Measurements from ENCODE around the gene PTPRM. TPM values are rescaled to one million over a fixed set of nuclear protein-coding genes. Genes with fewer than 3 reads are reported as not detected.

PTPRM gene
- total RNA-seq, 1 experiment from 2014 or later: 6.2 TPM

- no peaks in the 10 kb centered on the region for H3K4me1 ChIP-seq (ENCODE audit: insufficient read depth, low read length)
- no peak overlapping the region for H3K27ac ChIP-seq (ENCODE audit: insufficient read length, low read depth, low read length)
- no peak overlapping the region for H3T11ph ChIP-seq (ENCODE audit: low read length)
- H3K4me3 Mint-ChIP-seq: no peak overlapping the region
- no peak overlapping the region for H4K5ac ChIP-seq (ENCODE audit: insufficient read length, low read depth, low read length)
- no peak overlapping the region for H3K9ac ChIP-seq (ENCODE audit: extremely low read depth, insufficient read length, low read length)
- H3K4ac ChIP-seq (ENCODE audit: low read depth, low read length): no peak overlapping the region
- H3K23ac ChIP-seq (ENCODE audit: insufficient read length, low read depth, low read length): no peak overlapping the region
- no peak overlapping the region for H4K91ac ChIP-seq (ENCODE audit: insufficient read length, low read depth, low read length)
- no peak overlapping the region for H3K4me2 ChIP-seq (ENCODE audit: insufficient read depth, insufficient read length, low read length)
- no peaks in the 10 kb centered on the region for H3K9me3 ChIP-seq (ENCODE audit: control insufficient read depth, low read depth, low read length)
- no CpG with 5 or more reads among the region's 1 CpG for WGBS (ENCODE audit: extremely low coverage, insufficient read length, low lambda C conversion rate)
- no peak overlapping the region for H3K56ac ChIP-seq (ENCODE audit: insufficient read length, low read depth, low read length)
- H3K18ac ChIP-seq (ENCODE audit: insufficient read length, low read depth, low read length): no peak overlapping the region
- H2BK20ac ChIP-seq (ENCODE audit: low read depth, low read length, poor library complexity, severe bottlenecking): no peak overlapping the region
- H2BK120ac ChIP-seq (ENCODE audit: low read depth, low read length, poor library complexity, severe bottlenecking): no peak overlapping the region
- no peak overlapping the region for H2AFZ ChIP-seq (ENCODE audit: low read length)
- no peak for DNase-seq
- no peak overlapping the region for H3K27ac Mint-ChIP-seq
- H2AK5ac ChIP-seq (ENCODE audit: insufficient read length, low read length): no peak overlapping the region
- no peaks in the 10 kb centered on the region; the same call in 1 of the 2 replicates for H3K27me3 Mint-ChIP-seq (ENCODE audit: low read depth)
- H3K79me1 ChIP-seq (ENCODE audit: insufficient read depth, low read depth, low read length, poor library complexity, severe bottlenecking): no peaks in the 10 kb centered on the region
- no peak for TF ChIP-seq CTCF (conservative IDR thresholded peaks at IDR 0.05)
- H2BK5ac ChIP-seq (ENCODE audit: insufficient read length, low read length): no peak overlapping the region
- no peaks in the 10 kb centered on the region for H3K23me2 ChIP-seq (ENCODE audit: insufficient read length, low read depth, low read length, poor library complexity, severe bottlenecking)
- no peak overlapping the region for H2BK12ac ChIP-seq (ENCODE audit: insufficient read length, low read depth, low read length)
- H3K79me2 ChIP-seq (ENCODE audit: insufficient read depth, low read length): no peaks in the 10 kb centered on the region
- no peaks in the 10 kb centered on the region for H4K20me1 ChIP-seq (ENCODE audit: control insufficient read depth, insufficient read depth, insufficient read length)
- no peaks in the 10 kb centered on the region; a peak in 1 of 7 replicates for H3K36me3 Mint-ChIP-seq (ENCODE audit: insufficient read depth in 1 of 3, low read depth in 3 of 3)
- no peaks in the 10 kb centered on the region for H3K9me3 Mint-ChIP-seq
- H3K27me3 ChIP-seq (ENCODE audit: insufficient read depth, low read length): no peaks in the 10 kb centered on the region
- no peak overlapping the region for H3K14ac ChIP-seq (ENCODE audit: insufficient read depth, low read length)
- H2BK15ac ChIP-seq (ENCODE audit: low read depth, low read length): no peak overlapping the region
- H3K4me1 Mint-ChIP-seq: no peaks in the 10 kb centered on the region
- H4K8ac ChIP-seq (replicated peaks; ENCODE audit: insufficient read length, low read depth, low read length): no peak overlapping the region
These were observed 759.8 kb downstream of the PTPRM start for GRCh38 chr18:8326763-8327394.
